HG03469 (cell line): ENCODE measurements around the gene SRRM2.

ENCODE experiments used
- ATAC-seq: cut with Tn5 transposase; IDR thresholded peaks from one replicate; pipeline ENCODE4 v1.9.1; 2021; ENCODE audit warnings: mild to moderate bottlenecking, moderate library complexity, moderate number of reproducible peaks; ENCODE audit not compliant: unreplicated experiment

Gene SRRM2

DNA sequence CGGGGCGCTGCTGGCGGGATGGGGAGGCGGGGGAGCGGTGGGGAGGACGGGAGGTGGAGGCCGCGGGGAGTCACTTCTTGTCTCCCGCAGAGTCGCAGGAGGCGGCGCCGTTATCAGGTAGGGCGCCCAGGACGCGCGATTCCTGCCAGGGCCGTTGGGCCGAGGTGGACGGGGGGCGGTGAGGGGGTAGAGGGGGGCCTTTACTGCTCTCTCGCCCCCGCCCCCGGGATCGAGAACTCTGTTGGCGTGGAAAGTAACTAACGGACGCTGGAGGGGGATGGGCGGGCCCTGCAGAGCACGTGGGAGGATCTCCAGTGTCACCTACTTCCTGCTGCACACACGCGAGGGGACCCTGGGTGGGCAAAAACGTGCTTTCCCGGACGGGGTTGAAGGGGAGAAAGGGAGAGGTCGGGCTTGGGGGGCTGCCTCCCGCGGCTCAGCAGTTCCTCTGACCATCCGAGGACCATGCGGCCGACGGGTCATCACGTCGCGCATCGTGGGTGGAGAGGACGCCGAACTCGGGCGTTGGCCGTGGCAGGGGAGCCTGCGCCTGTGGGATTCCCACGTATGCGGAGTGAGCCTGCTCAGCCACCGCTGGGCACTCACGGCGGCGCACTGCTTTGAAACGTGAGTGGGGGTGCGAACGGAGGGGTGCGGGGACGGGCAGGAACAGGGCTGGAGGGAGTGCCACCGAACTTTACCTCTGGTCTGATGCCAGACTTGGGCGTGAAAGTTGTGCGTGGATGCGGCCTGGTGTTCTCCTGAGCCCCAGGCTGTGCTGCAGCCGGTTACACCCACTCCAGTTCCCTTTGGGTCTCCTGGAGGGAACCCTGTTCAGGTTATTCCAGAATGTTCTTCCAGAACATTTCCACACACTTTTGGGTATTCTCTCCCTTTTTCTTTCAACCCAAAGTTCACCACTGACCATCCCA is 65.2 kb downstream of the SRRM2 start:
- ATAC-seq: no peak

DNA sequence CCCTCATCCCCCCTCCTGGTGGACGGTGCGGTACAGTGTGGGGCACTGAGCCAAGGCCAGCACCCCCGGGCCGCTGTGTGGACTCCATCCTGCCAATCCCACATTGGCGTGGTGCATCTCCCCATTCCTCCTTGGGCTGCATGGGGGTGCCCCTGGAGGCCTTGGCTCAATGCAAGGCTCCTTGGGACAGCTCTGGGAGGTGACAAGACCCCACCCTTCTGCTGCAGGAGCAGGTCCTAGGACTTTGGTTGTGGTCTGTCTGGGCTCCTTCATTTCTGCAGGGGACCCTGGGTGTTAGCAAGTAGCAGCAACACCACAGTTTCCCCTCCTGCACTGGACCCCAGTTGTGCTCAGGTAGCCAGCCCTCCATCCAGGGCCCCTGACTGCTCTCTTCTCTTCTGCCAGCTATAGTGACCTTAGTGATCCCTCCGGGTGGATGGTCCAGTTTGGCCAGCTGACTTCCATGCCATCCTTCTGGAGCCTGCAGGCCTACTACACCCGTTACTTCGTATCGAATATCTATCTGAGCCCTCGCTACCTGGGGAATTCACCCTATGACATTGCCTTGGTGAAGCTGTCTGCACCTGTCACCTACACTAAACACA is 65.9 kb downstream of the SRRM2 start:
- ATAC-seq: no peak

DNA sequence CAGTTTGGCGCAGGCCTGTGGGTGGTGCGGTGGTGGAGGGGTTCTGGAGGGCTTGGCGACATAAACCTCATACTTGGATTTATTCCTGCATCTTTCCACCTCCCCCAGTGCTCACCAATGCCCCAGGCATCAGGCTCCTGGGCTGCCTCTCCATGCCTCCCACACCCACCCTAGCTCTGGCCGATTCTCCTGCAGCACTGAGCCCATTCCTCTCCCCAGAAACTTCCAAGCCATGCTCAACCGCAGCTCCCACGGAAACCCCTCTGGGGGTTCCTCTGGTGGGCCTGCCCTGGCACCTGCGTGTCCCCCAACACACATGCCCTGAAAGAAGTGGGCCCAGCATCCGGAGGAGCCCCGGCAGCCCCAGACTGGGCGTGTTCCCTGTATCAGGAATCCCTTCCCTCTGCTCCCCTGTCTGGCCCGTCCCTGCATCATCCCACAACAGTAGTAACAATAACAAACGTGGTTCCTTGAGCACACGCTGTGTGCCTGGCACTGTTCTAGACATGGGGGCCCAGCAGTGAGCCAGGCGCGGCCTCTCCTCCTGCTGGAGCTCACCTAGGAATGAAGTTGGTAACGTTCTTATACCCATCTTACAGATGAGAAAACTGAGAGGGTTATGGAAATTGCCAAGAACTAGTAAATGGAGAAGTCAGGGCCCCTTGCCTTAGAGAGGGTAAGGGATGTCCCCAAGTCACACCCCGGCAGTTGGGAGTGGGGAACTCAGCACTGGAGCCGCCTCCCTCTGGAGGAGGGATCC is 66.9 kb downstream of the SRRM2 start:
- ATAC-seq: no peak

DNA sequence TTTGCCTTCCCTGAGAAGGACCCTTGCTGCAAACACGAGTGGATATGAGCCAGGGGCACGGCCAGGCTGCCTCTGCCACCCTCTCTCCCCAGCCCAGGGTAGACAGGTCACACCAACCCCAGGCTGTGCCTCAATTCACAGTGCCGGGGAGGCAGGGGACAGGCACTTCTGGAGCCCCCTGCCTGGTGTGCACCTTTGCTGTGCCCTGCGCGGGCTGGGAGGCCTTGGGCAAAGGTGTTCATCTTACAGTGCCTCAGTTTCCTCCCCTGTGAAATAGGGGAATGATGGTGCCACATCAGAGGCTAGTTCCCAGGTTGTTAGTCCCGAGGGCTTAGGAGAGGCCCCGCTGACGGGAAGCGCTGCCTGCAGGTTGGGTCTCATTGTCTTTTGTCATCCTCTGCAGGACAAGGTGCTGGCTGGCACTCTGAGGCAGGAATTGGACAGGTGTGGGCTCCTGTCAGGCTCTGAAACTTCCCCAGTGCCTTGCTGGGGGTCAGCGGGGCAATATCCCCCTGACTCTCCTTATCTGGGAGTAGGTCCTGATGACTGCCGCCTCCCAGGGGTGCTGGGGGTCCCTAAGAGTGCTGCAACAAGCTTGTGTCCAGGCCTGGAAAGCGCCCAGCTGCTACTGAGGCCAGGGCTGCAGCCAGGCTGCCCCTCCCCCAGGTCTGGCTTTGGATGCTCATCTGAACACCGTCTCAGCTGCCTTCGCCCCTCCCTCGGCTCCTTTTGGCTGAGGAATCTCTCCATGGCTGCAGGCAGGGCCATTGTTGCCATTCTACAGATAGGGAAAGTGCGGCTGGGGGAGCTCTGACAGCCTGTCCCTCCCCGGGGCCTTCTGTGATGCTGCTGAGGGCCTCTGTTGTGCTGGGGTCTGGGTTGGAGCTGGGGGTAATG is 67.7 kb downstream of the SRRM2 start:
- ATAC-seq: no peak
